ENCODE data around the gene TGM6. TPM values are rescaled to one million over a fixed set of nuclear protein-coding genes. Genes with fewer than 3 reads are reported as not detected.
A peak's percentile ranks its signal among the peaks of the same experiment; 100 is the strongest.

Gene TGM6
- total RNA-seq, 1 experiment from 2014 or later, result not detected

- no peaks in the 10 kb centered on the region; a peak in 1 of 5 replicates for H3K9me3 Mint-ChIP-seq
- H3T11ph ChIP-seq (ENCODE audit: low read length), result no peak overlapping the region
- H2AK5ac ChIP-seq (ENCODE audit: insufficient read length, low read length), result no peak overlapping the region
- H2BK15ac ChIP-seq (ENCODE audit: low read depth, low read length), result no peak overlapping the region
- H3K4me1 ChIP-seq (ENCODE audit: insufficient read depth, low read length), result peaks cover 8% of the 10 kb centered on the region; the same call in 1 of the 2 replicates
- H3K18ac ChIP-seq (ENCODE audit: insufficient read length, low read depth, low read length), result no peak overlapping the region
- H2BK5ac ChIP-seq (ENCODE audit: insufficient read length, low read length), result no peak overlapping the region
- H4K91ac ChIP-seq (ENCODE audit: insufficient read length, low read depth, low read length), result no peak overlapping the region
- no peaks in the 10 kb centered on the region for H3K79me1 ChIP-seq (ENCODE audit: insufficient read depth, low read depth, low read length, poor library complexity, severe bottlenecking)
- no peaks in the 10 kb centered on the region for H3K9me3 ChIP-seq (ENCODE audit: control insufficient read depth, low read depth, low read length)
- H3K9ac ChIP-seq (ENCODE audit: extremely low read depth, insufficient read length, low read length), result no peak overlapping the region
- no CpG with 5 or more reads among the region's 9 CpGs for WGBS (ENCODE audit: extremely low coverage, insufficient read length, low lambda C conversion rate)
- no peak overlapping the region for H3K4ac ChIP-seq (ENCODE audit: low read depth, low read length)
- H3K27ac ChIP-seq (ENCODE audit: insufficient read length, low read depth, low read length), result no peak overlapping the region
- no peak overlapping the region for H3K23ac ChIP-seq (ENCODE audit: insufficient read length, low read depth, low read length)
- TF ChIP-seq CTCF (conservative IDR thresholded peaks at IDR 0.05), result no peak
- H3K4me2 ChIP-seq (ENCODE audit: insufficient read depth, insufficient read length, low read length), result no peak overlapping the region
- no peak overlapping the region for H4K8ac ChIP-seq (replicated peaks; ENCODE audit: insufficient read length, low read depth, low read length)
- H3K79me2 ChIP-seq (ENCODE audit: insufficient read depth, low read length), result no peaks in the 10 kb centered on the region
- H3K23me2 ChIP-seq (ENCODE audit: insufficient read length, low read depth, low read length, poor library complexity, severe bottlenecking), result no peaks in the 10 kb centered on the region
- peaks cover 15 to 18% of the 10 kb centered on the region in 2 experiments for H3K4me1 Mint-ChIP-seq
- no peaks in the 10 kb centered on the region for H3K36me3 Mint-ChIP-seq (ENCODE audit: insufficient read depth in 1 of 3, low read depth in 3 of 3)
- no peak overlapping the region for H3K4me3 Mint-ChIP-seq
- H3K27me3 Mint-ChIP-seq (ENCODE audit: low read depth), result no peaks in the 10 kb centered on the region
- DNase-seq, result no peak
- no peak overlapping the region for H2BK20ac ChIP-seq (ENCODE audit: low read depth, low read length, poor library complexity, severe bottlenecking)
- no peaks in the 10 kb centered on the region for H4K20me1 ChIP-seq (ENCODE audit: control insufficient read depth, insufficient read depth, insufficient read length)
- H2AFZ ChIP-seq (ENCODE audit: low read length), result no peak overlapping the region
- no peaks in the 10 kb centered on the region for H3K27me3 ChIP-seq (ENCODE audit: insufficient read depth, low read length)
- peak overlapping the region in 2 of 3 experiments; percentile 34 to 74; a peak in 1 of 7 replicates for H3K27ac Mint-ChIP-seq
- no peak overlapping the region for H2BK12ac ChIP-seq (ENCODE audit: insufficient read length, low read depth, low read length)
- no peak overlapping the region for H3K56ac ChIP-seq (ENCODE audit: insufficient read length, low read depth, low read length)
- H4K5ac ChIP-seq (ENCODE audit: insufficient read length, low read depth, low read length), result no peak overlapping the region
- H2BK120ac ChIP-seq (ENCODE audit: low read depth, low read length, poor library complexity, severe bottlenecking), result no peak overlapping the region
- no peak overlapping the region for H3K14ac ChIP-seq (ENCODE audit: insufficient read depth, low read length)
These were observed 1.0 kb upstream of the TGM6 start for GRCh38 chr20:2379511-2380229.

Measured in H9 (cell line).